GM13977 (cell line): ENCODE results near the gene ACSS1.

Source experiments
- DNase-seq: peaks from one replicate; pipeline ENCODE4 v3.0.0; 2012; ENCODE audit warnings: low spot score
- CTCF ChIP-seq: IDR thresholded peaks from 2 replicates; pipeline ENCODE4 v1.5.1; 2012; ENCODE audit warnings: mild to moderate bottlenecking, control low read depth; ENCODE audit not compliant: insufficient read depth; ENCODE audit errors: extremely low read depth, missing control alignments
- in situ Hi-C: fragments of 300-500 bp; cut with MboI; formaldehyde crosslinking; loops from one replicate; pipeline ENCODE4 v1.12.0; 2022; ENCODE audit warnings: low sequenced_read_pairs, low pct_unique_long_range_greater_than_20kb, mixed read lengths, inconsistent platforms; ENCODE audit not compliant: unreplicated experiment

ACSS1 gene

GRCh38 chr20:24979036-24979960 lies 78.6 kb downstream of the ACSS1 start:
- no peak for TF ChIP-seq CTCF
- in situ Hi-C loops, result loop anchor here (25.0 kb wide), 2 partner anchors 208 to 433 kb away; partner anchors contain the start of genes ENTPD6 and GINS1
- no peak for DNase-seq

GRCh38 chr20:24978513-24978912 lies 79.4 kb downstream of the ACSS1 start:
- no peak for TF ChIP-seq CTCF
- DNase-seq, result no peak
- in situ Hi-C loops, result loop anchor here (25.0 kb wide), 2 partner anchors 209 to 434 kb away; partner anchors contain the start of genes ENTPD6 and GINS1

GRCh38 chr20:24977797-24978196 lies 80.1 kb downstream of the ACSS1 start:
- in situ Hi-C loops, result loop anchor here (25.0 kb wide), 2 partner anchors 210 to 435 kb away; partner anchors contain the start of genes ENTPD6 and GINS1
- no peak for DNase-seq
- no peak for TF ChIP-seq CTCF

GRCh38 chr20:24977336-24977735 lies 80.6 kb downstream of the ACSS1 start:
- no peak for DNase-seq
- in situ Hi-C loops, result loop anchor here (25.0 kb wide), 2 partner anchors 210 to 435 kb away; partner anchors contain the start of genes ENTPD6 and GINS1
- no peak for TF ChIP-seq CTCF

- in situ Hi-C loops, result no loop called here
- no peak for DNase-seq
- TF ChIP-seq CTCF, result no peak
Observed at GRCh38 chr20:24972341-24972740, 85.6 kb downstream of the ACSS1 start.

- in situ Hi-C loops, result no loop called here
- TF ChIP-seq CTCF, result no peak
- DNase-seq, result no peak
Observed at GRCh38 chr20:24971376-24972101, 86.4 kb downstream of the ACSS1 start.
